Vagina (tissue), 2 donors: ENCODE results near the gene HMX2. TPM values are rescaled to one million over a fixed set of nuclear protein-coding genes. Genes with fewer than 3 reads are reported as not detected.

Experiments used
- DNase-seq, 2 donors: peaks; one replicate each; pipeline ENCODE4 v3.0.0-alpha.2; 2017; ENCODE audit errors: extremely low spot score in 2 of 2
- H3K27ac ChIP-seq: fragments of 200-600 bp; sonication (generic); one replicate; pipeline ENCODE4 v1.5.1; 2019
- H3K27me3 ChIP-seq: fragments of 200-600 bp; sonication (generic); one replicate; pipeline ENCODE4 v1.5.1; 2019
- H3K36me3 ChIP-seq, 2 donors: fragments of 200-600 bp; sonication (generic); one replicate each; pipeline ENCODE4 v1.5.1; 2017 to 2019
- H3K4me1 ChIP-seq: fragments of 200-600 bp; sonication (generic); one replicate; pipeline ENCODE4 v1.5.1; 2019
- H3K4me3 ChIP-seq, 2 donors: fragments of 200-600 bp; sonication (generic); 1 replicate in 1 of 2; 2 replicates in 1 of 2; pipeline ENCODE4 v1.5.1; 2016 to 2019
- H3K9me3 ChIP-seq: fragments of 200-600 bp; sonication (generic); one replicate; pipeline ENCODE4 v1.5.1; 2019
- POLR2A ChIP-seq, 2 donors: fragments of 450-650 bp; IDR thresholded peaks; one replicate each; pipeline ENCODE4 v1.6.1; 2017; ENCODE audit warnings: antibody characterized with exemption in 2 of 2, mild to moderate bottlenecking in 2 of 2, moderate library complexity in 2 of 2
- POLR2AphosphoS5 ChIP-seq, 2 donors: sonication (generic); formaldehyde crosslinking; IDR thresholded peaks; one replicate each; pipeline ENCODE4 v1.9.0; 2017; ENCODE audit warnings: antibody characterized with exemption in 2 of 2, mild to moderate bottlenecking in 2 of 2, low read depth in 1 of 2; ENCODE audit not compliant: insufficient read depth in 1 of 2
- intact Hi-C: fragments of 100-400 bp; cut with DNase I; formaldehyde crosslinking; loops from one replicate; pipeline ENCODE4 v1.15.1; 2023
- total RNA-seq: library from RNA; depleted of rRNA; stranded (reverse); fragments of >200 nt; gene quantifications from one replicate; pipeline ENCODE4 v1.2.3, GENCODE V29; 2016
- TF ChIP-seq, protein P1 (sequence below), 3 experiments: fragments of 450-650 bp in 2 of 3; fragments of 200-600 bp in 1 of 3; sonication (generic) in 1 of 3; IDR thresholded peaks; one replicate each; pipeline ENCODE4 v1.5.1; 2017 to 2019; ENCODE audit warnings: antibody characterized with exemption in 3 of 3, mild to moderate bottlenecking in 2 of 3, moderate library complexity in 2 of 3

Gene HMX2
- total RNA-seq, 1 donor from 2014 or later, result not detected

DNA sequence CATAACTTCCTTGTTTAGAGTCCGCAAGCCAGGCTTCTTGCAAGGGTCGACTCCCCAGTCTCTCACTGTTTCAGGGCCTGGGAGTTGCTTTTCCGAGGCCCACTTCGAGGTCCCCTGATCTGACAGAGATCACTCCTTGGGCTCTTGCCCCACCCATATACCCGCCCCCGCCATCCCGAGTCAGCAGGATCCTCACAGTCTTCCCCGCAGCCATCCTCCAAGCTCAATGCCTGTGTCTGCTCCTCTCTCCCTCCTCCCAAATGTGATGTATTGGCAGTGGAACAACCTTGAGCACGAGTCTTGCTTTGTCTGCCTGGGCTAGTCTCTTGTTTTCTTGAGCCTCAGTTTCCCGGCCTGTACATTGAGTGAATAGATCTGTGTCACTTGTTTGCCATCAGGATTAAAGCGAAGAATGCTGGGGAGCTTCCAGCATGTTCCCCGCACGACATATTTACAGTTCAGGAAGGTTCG lies 2.4 kb upstream of the HMX2 start:
- intact Hi-C loops, result no loop called here
- no peak overlapping the region for H3K27ac ChIP-seq
- no peak overlapping the region for H3K4me3 ChIP-seq
- H3K9me3 ChIP-seq, result no peaks in the 10 kb centered on the region
- TF ChIP-seq POLR2A (IDR thresholded peaks at IDR 0.05), result no peak
- TF ChIP-seq, protein P1, sequence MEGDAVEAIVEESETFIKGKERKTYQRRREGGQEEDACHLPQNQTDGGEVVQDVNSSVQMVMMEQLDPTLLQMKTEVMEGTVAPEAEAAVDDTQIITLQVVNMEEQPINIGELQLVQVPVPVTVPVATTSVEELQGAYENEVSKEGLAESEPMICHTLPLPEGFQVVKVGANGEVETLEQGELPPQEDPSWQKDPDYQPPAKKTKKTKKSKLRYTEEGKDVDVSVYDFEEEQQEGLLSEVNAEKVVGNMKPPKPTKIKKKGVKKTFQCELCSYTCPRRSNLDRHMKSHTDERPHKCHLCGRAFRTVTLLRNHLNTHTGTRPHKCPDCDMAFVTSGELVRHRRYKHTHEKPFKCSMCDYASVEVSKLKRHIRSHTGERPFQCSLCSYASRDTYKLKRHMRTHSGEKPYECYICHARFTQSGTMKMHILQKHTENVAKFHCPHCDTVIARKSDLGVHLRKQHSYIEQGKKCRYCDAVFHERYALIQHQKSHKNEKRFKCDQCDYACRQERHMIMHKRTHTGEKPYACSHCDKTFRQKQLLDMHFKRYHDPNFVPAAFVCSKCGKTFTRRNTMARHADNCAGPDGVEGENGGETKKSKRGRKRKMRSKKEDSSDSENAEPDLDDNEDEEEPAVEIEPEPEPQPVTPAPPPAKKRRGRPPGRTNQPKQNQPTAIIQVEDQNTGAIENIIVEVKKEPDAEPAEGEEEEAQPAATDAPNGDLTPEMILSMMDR (IDR thresholded peaks at IDR 0.05), result no peak
- TF ChIP-seq POLR2AphosphoS5 (IDR thresholded peaks at IDR 0.05; ENCODE audit: insufficient read depth in 1 of 2, low read depth in 1 of 2), result no peak
- H3K27me3 ChIP-seq, result peaks cover 47% of the 10 kb centered on the region
- H3K36me3 ChIP-seq, result no peaks in the 10 kb centered on the region
- DNase-seq, result no peak
- peaks cover 38% of the 10 kb centered on the region for H3K4me1 ChIP-seq

DNA sequence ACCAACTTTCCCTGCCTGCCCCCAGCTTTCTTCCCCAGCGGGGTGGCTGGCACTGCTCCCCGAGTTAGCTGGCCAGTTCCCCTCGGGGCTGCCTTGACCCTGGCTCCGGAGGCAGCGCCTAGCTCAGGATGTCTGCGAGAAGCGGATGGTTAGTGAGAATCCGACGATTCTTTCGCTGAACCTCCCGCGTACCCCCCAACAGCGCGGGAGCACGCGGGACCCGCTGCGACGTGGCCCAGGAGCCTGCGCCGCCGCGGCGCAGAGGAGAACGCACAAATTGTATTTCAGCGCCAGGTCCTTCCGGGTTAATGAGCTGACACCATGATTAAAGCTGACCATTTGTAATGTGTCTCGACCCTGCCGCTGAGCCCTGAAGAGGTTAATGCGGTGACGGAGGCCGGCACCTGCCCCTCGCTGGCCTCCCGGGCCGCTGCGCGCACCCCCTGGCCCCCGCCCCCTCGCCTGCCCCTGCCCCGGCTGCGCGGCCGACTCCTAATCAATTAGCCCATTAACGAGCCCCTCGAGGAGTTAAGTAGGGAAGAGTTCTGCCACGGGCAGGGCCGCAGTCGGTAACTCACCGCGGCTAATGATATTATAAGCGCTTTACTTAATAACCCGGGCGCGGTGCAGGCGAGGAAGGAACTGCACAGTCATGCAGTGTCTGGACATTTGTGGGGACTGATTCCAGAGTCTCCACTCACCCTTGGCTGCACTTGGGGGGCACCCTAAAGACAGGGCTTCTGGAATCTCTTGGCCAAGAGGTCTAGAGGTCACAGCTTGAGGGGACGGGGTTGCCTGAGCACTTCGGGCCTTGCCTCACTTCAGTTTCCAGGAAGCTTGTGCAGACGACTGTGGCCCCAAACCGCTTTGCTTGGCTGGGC lies 1.7 kb upstream of the HMX2 start:
- TF ChIP-seq POLR2A (IDR thresholded peaks at IDR 0.05) (no peak), POLR2AphosphoS5 (IDR thresholded peaks at IDR 0.05; ENCODE audit: insufficient read depth in 1 of 2, low read depth in 1 of 2) (no peak)
- TF ChIP-seq, protein P1 (IDR thresholded peaks at IDR 0.05), result no peak
- Histone ChIP-seq H3K27me3 (peaks cover 51% of the 10 kb centered on the region), H3K27ac (no peak overlapping the region), H3K9me3 (no peaks in the 10 kb centered on the region), H3K4me1 (peaks cover 45% of the 10 kb centered on the region), H3K36me3 (no peaks in the 10 kb centered on the region), H3K4me3 (no peak overlapping the region)
- DNase-seq, result no peak
- intact Hi-C loops, result no loop called here

DNA sequence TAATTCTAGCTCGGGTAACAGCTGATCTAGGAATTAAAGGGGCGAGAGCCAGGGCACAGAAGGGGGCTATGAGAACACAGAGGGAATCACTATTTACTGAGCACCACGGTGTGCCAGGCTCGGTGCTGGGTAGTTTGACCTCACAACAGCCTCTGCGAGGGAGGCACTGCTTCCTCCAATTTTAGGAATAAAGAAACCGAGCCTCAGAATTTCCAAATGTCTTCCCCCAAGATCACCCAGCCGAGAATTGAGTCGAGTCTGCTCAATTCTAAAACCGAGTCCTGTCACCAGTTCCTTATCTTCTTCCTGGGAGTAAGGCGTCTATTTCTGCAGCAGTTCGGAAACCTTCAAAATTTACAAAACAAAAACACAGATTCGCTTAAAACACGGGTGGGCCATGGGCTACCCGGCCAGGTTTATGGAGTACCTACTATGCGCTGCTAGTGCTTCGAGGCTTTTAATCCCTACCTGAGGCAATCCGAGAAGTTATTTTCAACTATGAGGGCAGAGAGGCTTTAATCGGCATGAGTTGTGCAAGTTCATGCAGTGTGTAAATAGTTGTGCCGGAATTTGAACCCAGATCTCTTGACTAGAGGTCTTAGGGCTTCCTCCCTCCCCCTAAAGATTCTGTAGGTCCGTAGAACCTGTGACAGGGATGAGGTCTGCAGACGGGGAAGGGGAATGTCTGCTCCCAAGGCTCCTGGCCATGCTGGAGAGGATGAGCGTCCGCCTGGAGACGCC lies 872 bp upstream of the HMX2 start:
- Histone ChIP-seq H3K27me3 (peaks cover 51% of the 10 kb centered on the region), H3K9me3 (no peaks in the 10 kb centered on the region), H3K4me1 (peaks cover 48% of the 10 kb centered on the region), H3K4me3 (no peak overlapping the region), H3K27ac (no peak overlapping the region), H3K36me3 (no peaks in the 10 kb centered on the region)
- no peak for DNase-seq
- no peak for TF ChIP-seq POLR2A (IDR thresholded peaks at IDR 0.05)
- no peak for TF ChIP-seq POLR2AphosphoS5 (IDR thresholded peaks at IDR 0.05; ENCODE audit: insufficient read depth in 1 of 2, low read depth in 1 of 2)
- TF ChIP-seq, protein P1 (IDR thresholded peaks at IDR 0.05), result no peak
- intact Hi-C loops, result no loop called here

DNA sequence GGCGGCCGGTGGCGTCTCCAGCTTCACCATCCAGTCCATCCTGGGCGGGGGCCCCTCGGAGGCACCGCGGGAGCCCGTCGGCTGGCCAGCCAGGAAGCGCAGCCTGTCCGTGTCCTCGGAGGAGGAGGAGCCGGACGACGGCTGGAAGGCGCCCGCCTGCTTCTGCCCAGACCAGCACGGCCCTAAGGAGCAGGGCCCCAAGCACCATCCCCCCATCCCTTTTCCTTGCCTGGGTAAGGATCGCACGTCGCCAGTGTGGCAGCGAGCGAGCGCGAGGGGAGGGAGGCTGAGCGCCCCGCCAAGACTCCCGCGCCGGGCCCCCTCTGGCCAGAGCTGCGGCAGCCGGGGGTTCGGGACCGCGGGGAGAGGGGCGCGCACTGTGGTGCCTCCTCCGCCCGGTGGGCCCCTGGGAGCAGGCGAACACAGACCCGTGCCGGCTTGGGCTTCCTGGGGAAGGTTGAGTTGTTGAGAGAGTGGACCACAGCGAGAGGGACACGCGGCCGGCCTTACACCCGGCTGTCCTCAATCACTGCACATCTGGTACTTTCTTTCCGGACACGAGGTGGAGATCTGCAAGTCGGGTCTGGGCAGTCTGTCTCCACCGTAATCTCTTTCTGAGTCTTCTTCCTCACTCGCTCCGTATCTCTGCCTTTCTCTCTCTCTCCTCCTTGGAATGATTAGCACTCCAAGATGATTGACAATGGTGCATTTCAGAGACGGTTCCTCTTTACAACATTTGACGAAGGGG lies 652 bp downstream of the HMX2 start:
- intact Hi-C loops, result no loop called here
- no peak for TF ChIP-seq POLR2AphosphoS5 (IDR thresholded peaks at IDR 0.05; ENCODE audit: insufficient read depth in 1 of 2, low read depth in 1 of 2)
- TF ChIP-seq, protein P1 (IDR thresholded peaks at IDR 0.05), result no peak
- no peak for TF ChIP-seq POLR2A (IDR thresholded peaks at IDR 0.05)
- no peak for DNase-seq
- H3K27ac ChIP-seq, result no peak overlapping the region
- no peaks in the 10 kb centered on the region for H3K36me3 ChIP-seq
- H3K27me3 ChIP-seq, result peaks cover 39% of the 10 kb centered on the region
- H3K4me3 ChIP-seq, result no peak overlapping the region
- no peaks in the 10 kb centered on the region for H3K9me3 ChIP-seq
- peaks cover 48% of the 10 kb centered on the region for H3K4me1 ChIP-seq
